AG04450 (cell line): ENCODE results near the gene SRPK3. TPM values are rescaled to one million over a fixed set of nuclear protein-coding genes. Genes with fewer than 3 reads are reported as not detected.

Source experiments
- CTCF ChIA-PET: fragments of 300-600, 350-600 bp; formaldehyde crosslinking; extraction: SDS; loops from one replicate; lab custom pipeline; 2022; ENCODE audit warnings: antibody characterized with exemption, inconsistent platforms; lab: Charles Lee
- POLR2A ChIA-PET: fragments of 350-600 bp; formaldehyde crosslinking; extraction: SDS; loops from one replicate; lab custom pipeline; 2021; ENCODE audit warnings: antibody characterized with exemption, inconsistent platforms; lab: Yijun Ruan, JAX
- DNase-seq: peaks from one replicate; pipeline ENCODE4 v3.0.0-alpha.2; 2011; ENCODE audit warnings: low read depth, low spot score
- H3K27ac ChIP-seq: one replicate; pipeline ENCODE4 v1.5.1; 2012; ENCODE audit warnings: low read depth, low read length, control low read depth
- H3K27me3 ChIP-seq: one replicate; pipeline ENCODE4 v1.6.0; 2012; ENCODE audit warnings: low read length; ENCODE audit not compliant: control insufficient read depth, insufficient read depth
- H3K4me3 ChIP-seq: 2 replicates; pipeline ENCODE4 v1.5.1; 2011; ENCODE audit warnings: mild to moderate bottlenecking, low read depth, low read length, control low read depth
- H3K9me3 ChIP-seq: 2 replicates; pipeline ENCODE4 v1.5.1; 2012; ENCODE audit warnings: low read length; ENCODE audit not compliant: control insufficient read depth, insufficient read depth
- polyA plus RNA-seq: library from polyadenylated mRNA; depleted of rRNA; stranded (reverse); fragments of >200 nt; gene quantifications from 2 replicates; pipeline ENCODE4 v1.2.3, GENCODE V29; 2011
- TF ChIP-seq, protein P1 (sequence below): IDR thresholded peaks from 2 replicates; pipeline ENCODE4 v1.5.1; 2011; ENCODE audit warnings: low read depth, low read length, control low read depth, inconsistent platforms

Gene SRPK3
- polyA plus RNA-seq, 1 experiment: 0.27 TPM

DNA sequence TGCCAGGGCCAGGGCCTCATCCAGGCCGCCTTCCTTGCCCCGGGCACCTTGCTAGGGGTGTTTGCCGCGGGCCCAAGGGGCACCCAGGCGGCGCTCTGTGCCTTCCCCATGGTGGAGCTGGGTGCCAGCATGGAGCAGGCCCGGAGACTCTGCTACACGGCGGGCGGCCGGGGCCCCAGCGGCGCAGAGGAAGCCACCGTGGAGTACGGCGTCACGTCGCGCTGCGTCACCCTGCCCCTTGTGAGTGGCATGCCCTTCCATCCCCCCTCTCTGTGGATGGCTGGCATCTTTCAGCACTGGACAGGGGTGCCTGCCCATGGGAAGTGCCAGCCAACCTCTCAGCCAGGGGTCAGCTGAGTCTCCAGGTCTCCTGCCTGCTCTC lies 13.2 kb upstream of the SRPK3 start:
- Histone ChIP-seq H3K27ac (no peak overlapping the region), H3K27me3 (no peaks in the 10 kb centered on the region), H3K4me3 (no peak overlapping the region), H3K9me3 (no peaks in the 10 kb centered on the region)
- DNase-seq: no peak
- TF ChIP-seq, protein P1, sequence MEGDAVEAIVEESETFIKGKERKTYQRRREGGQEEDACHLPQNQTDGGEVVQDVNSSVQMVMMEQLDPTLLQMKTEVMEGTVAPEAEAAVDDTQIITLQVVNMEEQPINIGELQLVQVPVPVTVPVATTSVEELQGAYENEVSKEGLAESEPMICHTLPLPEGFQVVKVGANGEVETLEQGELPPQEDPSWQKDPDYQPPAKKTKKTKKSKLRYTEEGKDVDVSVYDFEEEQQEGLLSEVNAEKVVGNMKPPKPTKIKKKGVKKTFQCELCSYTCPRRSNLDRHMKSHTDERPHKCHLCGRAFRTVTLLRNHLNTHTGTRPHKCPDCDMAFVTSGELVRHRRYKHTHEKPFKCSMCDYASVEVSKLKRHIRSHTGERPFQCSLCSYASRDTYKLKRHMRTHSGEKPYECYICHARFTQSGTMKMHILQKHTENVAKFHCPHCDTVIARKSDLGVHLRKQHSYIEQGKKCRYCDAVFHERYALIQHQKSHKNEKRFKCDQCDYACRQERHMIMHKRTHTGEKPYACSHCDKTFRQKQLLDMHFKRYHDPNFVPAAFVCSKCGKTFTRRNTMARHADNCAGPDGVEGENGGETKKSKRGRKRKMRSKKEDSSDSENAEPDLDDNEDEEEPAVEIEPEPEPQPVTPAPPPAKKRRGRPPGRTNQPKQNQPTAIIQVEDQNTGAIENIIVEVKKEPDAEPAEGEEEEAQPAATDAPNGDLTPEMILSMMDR: no peak
- POLR2A ChIA-PET: no interaction called here
- CTCF ChIA-PET: interaction anchor here (0.9 kb wide), 1 partner anchor 179 kb away, joined by 4 read pairs; no protein-coding TSS in a partner anchor

DNA sequence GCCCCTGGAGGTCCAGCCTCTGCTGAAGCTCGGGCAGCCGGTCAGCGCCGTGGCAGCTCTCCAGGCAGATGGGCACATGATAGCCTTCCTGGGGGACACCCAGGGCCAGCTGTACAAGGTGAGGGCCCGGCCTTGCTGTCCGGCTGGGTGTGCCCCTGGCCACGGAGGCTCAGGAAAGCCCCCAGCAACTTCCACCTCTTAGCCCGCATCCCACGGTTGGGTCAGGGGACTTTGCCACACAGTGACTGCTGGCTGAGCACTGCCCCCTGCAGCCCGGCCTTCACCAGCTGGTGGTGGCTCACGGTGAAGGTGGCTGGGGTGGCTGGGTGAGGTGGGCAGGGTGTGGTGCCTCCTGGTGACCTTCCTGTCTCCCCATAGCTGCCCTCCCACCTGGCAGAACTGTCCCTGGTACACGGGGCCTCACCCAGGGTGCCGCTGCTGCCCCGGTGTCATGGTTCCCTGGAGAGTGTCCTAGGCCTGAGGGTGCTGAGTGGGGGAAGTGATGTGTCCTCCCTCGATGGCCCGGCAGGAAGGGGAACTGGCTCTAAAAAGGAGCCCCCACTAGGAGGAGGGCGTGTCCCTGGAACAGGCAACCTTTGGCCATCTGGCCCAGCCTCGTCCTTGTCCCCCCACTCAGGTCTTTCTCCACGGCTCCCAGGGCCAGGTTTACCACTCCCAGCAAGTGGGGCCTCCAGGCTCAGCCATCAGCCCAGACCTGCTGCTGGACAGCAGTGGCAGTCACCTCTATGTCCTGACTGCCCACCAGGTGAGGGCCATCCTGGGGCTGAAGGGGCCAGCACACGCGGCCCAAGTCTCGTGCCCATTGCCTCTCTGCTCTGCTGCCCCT lies 12.3 kb upstream of the SRPK3 start:
- DNase-seq: no peak
- TF ChIP-seq, protein P1: no peak
- POLR2A ChIA-PET: no interaction called here
- no peaks in the 10 kb centered on the region for H3K9me3 ChIP-seq
- no peak overlapping the region for H3K27ac ChIP-seq
- H3K4me3 ChIP-seq: no peak overlapping the region
- no peaks in the 10 kb centered on the region for H3K27me3 ChIP-seq
- CTCF ChIA-PET: interaction anchor here (0.9 kb wide), 1 partner anchor 178 kb away, joined by 4 read pairs; no protein-coding TSS in a partner anchor

GRCh38 chrX:153769158-153769864 lies 11.5 kb upstream of the SRPK3 start:
- no peaks in the 10 kb centered on the region for H3K9me3 ChIP-seq
- CTCF ChIA-PET: no interaction called here
- TF ChIP-seq, protein P1: no peak
- no peak overlapping the region for H3K4me3 ChIP-seq
- no peaks in the 10 kb centered on the region for H3K27me3 ChIP-seq
- POLR2A ChIA-PET: no interaction called here
- no peak for DNase-seq
- H3K27ac ChIP-seq: no peak overlapping the region

GRCh38 chrX:153769865-153770600 lies 10.8 kb upstream of the SRPK3 start:
- Histone ChIP-seq H3K9me3 (no peaks in the 10 kb centered on the region), H3K4me3 (no peak overlapping the region), H3K27ac (no peak overlapping the region), H3K27me3 (no peaks in the 10 kb centered on the region)
- TF ChIP-seq, protein P1: no peak
- ChIA-PET CTCF (no interaction called here), POLR2A (no interaction called here)
- DNase-seq: no peak
